Measurements from ENCODE around the gene SLC8B1.

- TF ChIP-seq KDM1A (IDR thresholded peaks at IDR 0.05; ENCODE audit: low read depth) (no peak), KDM5A (IDR thresholded peaks at IDR 0.05) (no peak), CTCF (IDR thresholded peaks at IDR 0.05) (no peak), RAD21 (conservative IDR thresholded peaks at IDR 0.05 in 1 of 2, IDR thresholded peaks at IDR 0.05 in 1 of 2) (no peak), POLR2AphosphoS2 (conservative IDR thresholded peaks at IDR 0.05; ENCODE audit: low read length) (no peak), PBX3 (IDR thresholded peaks at IDR 0.05) (no peak)
Observed at GRCh38 chr12:113250045-113250444, 84.9 kb downstream of the SLC8B1 start.
